ENCODE data around the gene BTN2A1.

DNA sequence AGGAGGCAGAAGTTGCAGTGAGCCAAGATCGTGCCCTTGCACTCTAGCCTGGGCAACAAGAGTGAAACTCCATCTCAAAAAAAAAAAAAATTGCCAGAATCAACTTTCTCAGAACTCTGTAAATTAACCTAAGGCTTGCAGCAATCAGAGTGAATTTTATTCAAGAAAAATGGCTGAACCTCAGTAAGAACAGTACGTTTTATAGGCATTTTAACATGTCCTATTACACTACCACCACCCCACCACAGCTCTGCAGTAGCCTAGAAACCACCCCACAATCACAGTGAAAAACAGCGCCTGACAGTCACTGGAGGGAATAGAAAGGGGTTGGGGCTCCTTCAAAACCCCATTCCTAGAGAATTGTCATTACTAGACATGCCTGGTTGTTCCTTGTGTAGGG is 26.0 kb downstream of the BTN2A1 start:
- TF ChIP-seq, protein P1, sequence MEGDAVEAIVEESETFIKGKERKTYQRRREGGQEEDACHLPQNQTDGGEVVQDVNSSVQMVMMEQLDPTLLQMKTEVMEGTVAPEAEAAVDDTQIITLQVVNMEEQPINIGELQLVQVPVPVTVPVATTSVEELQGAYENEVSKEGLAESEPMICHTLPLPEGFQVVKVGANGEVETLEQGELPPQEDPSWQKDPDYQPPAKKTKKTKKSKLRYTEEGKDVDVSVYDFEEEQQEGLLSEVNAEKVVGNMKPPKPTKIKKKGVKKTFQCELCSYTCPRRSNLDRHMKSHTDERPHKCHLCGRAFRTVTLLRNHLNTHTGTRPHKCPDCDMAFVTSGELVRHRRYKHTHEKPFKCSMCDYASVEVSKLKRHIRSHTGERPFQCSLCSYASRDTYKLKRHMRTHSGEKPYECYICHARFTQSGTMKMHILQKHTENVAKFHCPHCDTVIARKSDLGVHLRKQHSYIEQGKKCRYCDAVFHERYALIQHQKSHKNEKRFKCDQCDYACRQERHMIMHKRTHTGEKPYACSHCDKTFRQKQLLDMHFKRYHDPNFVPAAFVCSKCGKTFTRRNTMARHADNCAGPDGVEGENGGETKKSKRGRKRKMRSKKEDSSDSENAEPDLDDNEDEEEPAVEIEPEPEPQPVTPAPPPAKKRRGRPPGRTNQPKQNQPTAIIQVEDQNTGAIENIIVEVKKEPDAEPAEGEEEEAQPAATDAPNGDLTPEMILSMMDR (IDR thresholded peaks at IDR 0.05 in 2 of 3, conservative IDR thresholded peaks at IDR 0.05 in 1 of 3; ENCODE audit: control insufficient read depth in 2 of 3, extremely low read depth in 1 of 3, insufficient read depth in 1 of 3, low read depth in 3 of 3, low read length in 3 of 3) = no peak
- TF ChIP-seq CEBPB (IDR thresholded peaks at IDR 0.05; ENCODE audit: borderline replicate concordance in 1 of 2, low read depth in 2 of 2, low read length in 2 of 2) (no peak), SP1 (IDR thresholded peaks at IDR 0.05; ENCODE audit: low read depth, low read length) (no peak), EP300 (IDR thresholded peaks at IDR 0.05; ENCODE audit: borderline replicate concordance in 1 of 2, control insufficient read depth in 1 of 2, low read depth in 2 of 2, low read length in 2 of 2) (no peak), CREM (IDR thresholded peaks at IDR 0.05; ENCODE audit: low read depth) (no peak), JUND (IDR thresholded peaks at IDR 0.05; ENCODE audit: low read depth, low read length) (no peak), TCF7 (IDR thresholded peaks at IDR 0.05; ENCODE audit: borderline replicate concordance) (no peak)
- TF ChIP-seq, protein P2, sequence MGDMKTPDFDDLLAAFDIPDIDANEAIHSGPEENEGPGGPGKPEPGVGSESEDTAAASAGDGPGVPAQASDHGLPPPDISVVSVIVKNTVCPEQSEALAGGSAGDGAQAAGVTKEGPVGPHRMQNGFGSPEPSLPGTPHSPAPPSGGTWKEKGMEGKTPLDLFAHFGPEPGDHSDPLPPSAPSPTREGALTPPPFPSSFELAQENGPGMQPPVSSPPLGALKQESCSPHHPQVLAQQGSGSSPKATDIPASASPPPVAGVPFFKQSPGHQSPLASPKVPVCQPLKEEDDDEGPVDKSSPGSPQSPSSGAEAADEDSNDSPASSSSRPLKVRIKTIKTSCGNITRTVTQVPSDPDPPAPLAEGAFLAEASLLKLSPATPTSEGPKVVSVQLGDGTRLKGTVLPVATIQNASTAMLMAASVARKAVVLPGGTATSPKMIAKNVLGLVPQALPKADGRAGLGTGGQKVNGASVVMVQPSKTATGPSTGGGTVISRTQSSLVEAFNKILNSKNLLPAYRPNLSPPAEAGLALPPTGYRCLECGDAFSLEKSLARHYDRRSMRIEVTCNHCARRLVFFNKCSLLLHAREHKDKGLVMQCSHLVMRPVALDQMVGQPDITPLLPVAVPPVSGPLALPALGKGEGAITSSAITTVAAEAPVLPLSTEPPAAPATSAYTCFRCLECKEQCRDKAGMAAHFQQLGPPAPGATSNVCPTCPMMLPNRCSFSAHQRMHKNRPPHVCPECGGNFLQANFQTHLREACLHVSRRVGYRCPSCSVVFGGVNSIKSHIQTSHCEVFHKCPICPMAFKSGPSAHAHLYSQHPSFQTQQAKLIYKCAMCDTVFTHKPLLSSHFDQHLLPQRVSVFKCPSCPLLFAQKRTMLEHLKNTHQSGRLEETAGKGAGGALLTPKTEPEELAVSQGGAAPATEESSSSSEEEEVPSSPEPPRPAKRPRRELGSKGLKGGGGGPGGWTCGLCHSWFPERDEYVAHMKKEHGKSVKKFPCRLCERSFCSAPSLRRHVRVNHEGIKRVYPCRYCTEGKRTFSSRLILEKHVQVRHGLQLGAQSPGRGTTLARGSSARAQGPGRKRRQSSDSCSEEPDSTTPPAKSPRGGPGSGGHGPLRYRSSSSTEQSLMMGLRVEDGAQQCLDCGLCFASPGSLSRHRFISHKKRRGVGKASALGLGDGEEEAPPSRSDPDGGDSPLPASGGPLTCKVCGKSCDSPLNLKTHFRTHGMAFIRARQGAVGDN (IDR thresholded peaks at IDR 0.05) = no peak
- TF ChIP-seq, protein P3, sequence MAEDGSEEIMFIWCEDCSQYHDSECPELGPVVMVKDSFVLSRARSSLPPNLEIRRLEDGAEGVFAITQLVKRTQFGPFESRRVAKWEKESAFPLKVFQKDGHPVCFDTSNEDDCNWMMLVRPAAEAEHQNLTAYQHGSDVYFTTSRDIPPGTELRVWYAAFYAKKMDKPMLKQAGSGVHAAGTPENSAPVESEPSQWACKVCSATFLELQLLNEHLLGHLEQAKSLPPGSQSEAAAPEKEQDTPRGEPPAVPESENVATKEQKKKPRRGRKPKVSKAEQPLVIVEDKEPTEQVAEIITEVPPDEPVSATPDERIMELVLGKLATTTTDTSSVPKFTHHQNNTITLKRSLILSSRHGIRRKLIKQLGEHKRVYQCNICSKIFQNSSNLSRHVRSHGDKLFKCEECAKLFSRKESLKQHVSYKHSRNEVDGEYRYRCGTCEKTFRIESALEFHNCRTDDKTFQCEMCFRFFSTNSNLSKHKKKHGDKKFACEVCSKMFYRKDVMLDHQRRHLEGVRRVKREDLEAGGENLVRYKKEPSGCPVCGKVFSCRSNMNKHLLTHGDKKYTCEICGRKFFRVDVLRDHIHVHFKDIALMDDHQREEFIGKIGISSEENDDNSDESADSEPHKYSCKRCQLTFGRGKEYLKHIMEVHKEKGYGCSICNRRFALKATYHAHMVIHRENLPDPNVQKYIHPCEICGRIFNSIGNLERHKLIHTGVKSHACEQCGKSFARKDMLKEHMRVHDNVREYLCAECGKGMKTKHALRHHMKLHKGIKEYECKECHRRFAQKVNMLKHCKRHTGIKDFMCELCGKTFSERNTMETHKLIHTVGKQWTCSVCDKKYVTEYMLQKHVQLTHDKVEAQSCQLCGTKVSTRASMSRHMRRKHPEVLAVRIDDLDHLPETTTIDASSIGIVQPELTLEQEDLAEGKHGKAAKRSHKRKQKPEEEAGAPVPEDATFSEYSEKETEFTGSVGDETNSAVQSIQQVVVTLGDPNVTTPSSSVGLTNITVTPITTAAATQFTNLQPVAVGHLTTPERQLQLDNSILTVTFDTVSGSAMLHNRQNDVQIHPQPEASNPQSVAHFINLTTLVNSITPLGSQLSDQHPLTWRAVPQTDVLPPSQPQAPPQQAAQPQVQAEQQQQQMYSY (CRISPR knock-in tag; IDR thresholded peaks at IDR 0.05) = no peak

Measured in GM12878 (cell line).